H1 (cell line): Measurements from ENCODE around the gene SEMA3A. TPM values are rescaled to one million over a fixed set of nuclear protein-coding genes. Genes with fewer than 3 reads are reported as not detected.

Source experiments
- KDM5A ChIP-seq: fragments of 200-600 bp; IDR thresholded peaks from 2 replicates; pipeline ENCODE4 v1.7.1; 2012; ENCODE audit warnings: mild to moderate bottlenecking, low read length, inconsistent platforms, mixed read lengths
- MAX ChIP-seq: IDR thresholded peaks from 2 replicates; pipeline ENCODE4 v1.6.1; 2012; ENCODE audit warnings: inconsistent platforms
- NRF1 ChIP-seq: IDR thresholded peaks from 2 replicates; pipeline ENCODE4 v1.6.1; 2011; ENCODE audit warnings: mild to moderate bottlenecking, low read depth, low read length, improper control_type of control experiment
- POLR2AphosphoS5 ChIP-seq: IDR thresholded peaks from 2 replicates; pipeline ENCODE4 v1.6.1; 2011; ENCODE audit warnings: low read depth, low read length
- SIN3A ChIP-seq, 2 experiments: IDR thresholded peaks in 1 of 2; conservative IDR thresholded peaks in 1 of 2; 2 replicates each; pipeline ENCODE4 v1.6.1; 2011 to 2012; ENCODE audit warnings: low read length in 2 of 2, improper control_type of control experiment in 1 of 2, low read depth in 1 of 2, mild to moderate bottlenecking in 1 of 2
- SP4 ChIP-seq: IDR thresholded peaks from 2 replicates; pipeline ENCODE4 v1.6.1; 2012; ENCODE audit warnings: low read length, inconsistent platforms
- SRF ChIP-seq: IDR thresholded peaks from 2 replicates; pipeline ENCODE4 v1.6.1; 2011; ENCODE audit warnings: mild to moderate bottlenecking, low read depth, low read length, moderate library complexity
- TAF7 ChIP-seq: optimal IDR thresholded peaks from 2 replicates; pipeline ENCODE3; 2011; ENCODE audit warnings: low read depth, mild to moderate bottlenecking, inconsistent platforms, low read length, moderate library complexity, borderline replicate concordance
- polyA plus RNA-seq, 7 experiments: library from polyadenylated mRNA; depleted of rRNA in 3 of 7; stranded (reverse) in 5 of 7; unstranded in 2 of 7; fragments of >200 nt in 5 of 7; fragments of 200-250 nt in 2 of 7; gene quantifications; 1 replicate in 5 of 7; 2 replicates in 1 of 7; 4 replicates in 1 of 7; pipeline versions ENCODE4 v1.2.1 to v1.2.3, GENCODE V29; 2011 to 2013; ENCODE audit warnings: missing spikeins in 2 of 7, mixed read lengths in 2 of 7
- total RNA-seq: library from RNA; stranded (reverse); fragmentation: NEBNext Ultra II Directional; extraction: Animal tissue kit (Norgen Biotek cat#: 25700); gene quantifications from 2 replicates; pipeline ENCODE4 v1.2.1, GENCODE V29; 2021
- TF ChIP-seq, protein P1 (sequence below): fragments of 300-600 bp; sonication (generic); IDR thresholded peaks from 2 replicates; pipeline ENCODE4 v1.7.1; 2012; ENCODE audit warnings: low read length, moderate library complexity, mild to moderate bottlenecking, inconsistent platforms; ENCODE audit not compliant: insufficient replicate concordance

Gene SEMA3A
- total and polyA plus RNA-seq, 2 of the 8 experiments (the other 6 are each of a cell fraction or from before 2014, with no cell fraction given) = 8.1 to 45.9 TPM

DNA sequence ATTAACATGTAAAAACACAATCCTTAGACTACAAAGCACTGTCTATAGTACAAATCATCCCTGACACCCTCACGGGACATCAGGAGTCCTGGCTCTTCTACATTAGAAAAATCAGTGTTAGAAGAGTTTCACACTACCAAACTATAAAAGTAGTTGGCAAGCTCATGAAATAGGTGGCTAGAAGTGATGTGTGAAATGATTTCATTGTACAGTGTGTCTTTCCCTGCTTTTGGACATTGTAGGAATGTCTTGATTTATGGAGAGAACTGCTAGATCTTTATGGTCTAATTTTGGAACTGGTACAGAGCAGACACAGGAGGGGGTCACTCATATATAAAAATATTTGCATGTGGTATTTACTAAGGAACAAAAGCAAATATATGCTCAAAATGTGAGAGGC lies 33.2 kb downstream of the SEMA3A start (continued):
- TF ChIP-seq, protein P1, sequence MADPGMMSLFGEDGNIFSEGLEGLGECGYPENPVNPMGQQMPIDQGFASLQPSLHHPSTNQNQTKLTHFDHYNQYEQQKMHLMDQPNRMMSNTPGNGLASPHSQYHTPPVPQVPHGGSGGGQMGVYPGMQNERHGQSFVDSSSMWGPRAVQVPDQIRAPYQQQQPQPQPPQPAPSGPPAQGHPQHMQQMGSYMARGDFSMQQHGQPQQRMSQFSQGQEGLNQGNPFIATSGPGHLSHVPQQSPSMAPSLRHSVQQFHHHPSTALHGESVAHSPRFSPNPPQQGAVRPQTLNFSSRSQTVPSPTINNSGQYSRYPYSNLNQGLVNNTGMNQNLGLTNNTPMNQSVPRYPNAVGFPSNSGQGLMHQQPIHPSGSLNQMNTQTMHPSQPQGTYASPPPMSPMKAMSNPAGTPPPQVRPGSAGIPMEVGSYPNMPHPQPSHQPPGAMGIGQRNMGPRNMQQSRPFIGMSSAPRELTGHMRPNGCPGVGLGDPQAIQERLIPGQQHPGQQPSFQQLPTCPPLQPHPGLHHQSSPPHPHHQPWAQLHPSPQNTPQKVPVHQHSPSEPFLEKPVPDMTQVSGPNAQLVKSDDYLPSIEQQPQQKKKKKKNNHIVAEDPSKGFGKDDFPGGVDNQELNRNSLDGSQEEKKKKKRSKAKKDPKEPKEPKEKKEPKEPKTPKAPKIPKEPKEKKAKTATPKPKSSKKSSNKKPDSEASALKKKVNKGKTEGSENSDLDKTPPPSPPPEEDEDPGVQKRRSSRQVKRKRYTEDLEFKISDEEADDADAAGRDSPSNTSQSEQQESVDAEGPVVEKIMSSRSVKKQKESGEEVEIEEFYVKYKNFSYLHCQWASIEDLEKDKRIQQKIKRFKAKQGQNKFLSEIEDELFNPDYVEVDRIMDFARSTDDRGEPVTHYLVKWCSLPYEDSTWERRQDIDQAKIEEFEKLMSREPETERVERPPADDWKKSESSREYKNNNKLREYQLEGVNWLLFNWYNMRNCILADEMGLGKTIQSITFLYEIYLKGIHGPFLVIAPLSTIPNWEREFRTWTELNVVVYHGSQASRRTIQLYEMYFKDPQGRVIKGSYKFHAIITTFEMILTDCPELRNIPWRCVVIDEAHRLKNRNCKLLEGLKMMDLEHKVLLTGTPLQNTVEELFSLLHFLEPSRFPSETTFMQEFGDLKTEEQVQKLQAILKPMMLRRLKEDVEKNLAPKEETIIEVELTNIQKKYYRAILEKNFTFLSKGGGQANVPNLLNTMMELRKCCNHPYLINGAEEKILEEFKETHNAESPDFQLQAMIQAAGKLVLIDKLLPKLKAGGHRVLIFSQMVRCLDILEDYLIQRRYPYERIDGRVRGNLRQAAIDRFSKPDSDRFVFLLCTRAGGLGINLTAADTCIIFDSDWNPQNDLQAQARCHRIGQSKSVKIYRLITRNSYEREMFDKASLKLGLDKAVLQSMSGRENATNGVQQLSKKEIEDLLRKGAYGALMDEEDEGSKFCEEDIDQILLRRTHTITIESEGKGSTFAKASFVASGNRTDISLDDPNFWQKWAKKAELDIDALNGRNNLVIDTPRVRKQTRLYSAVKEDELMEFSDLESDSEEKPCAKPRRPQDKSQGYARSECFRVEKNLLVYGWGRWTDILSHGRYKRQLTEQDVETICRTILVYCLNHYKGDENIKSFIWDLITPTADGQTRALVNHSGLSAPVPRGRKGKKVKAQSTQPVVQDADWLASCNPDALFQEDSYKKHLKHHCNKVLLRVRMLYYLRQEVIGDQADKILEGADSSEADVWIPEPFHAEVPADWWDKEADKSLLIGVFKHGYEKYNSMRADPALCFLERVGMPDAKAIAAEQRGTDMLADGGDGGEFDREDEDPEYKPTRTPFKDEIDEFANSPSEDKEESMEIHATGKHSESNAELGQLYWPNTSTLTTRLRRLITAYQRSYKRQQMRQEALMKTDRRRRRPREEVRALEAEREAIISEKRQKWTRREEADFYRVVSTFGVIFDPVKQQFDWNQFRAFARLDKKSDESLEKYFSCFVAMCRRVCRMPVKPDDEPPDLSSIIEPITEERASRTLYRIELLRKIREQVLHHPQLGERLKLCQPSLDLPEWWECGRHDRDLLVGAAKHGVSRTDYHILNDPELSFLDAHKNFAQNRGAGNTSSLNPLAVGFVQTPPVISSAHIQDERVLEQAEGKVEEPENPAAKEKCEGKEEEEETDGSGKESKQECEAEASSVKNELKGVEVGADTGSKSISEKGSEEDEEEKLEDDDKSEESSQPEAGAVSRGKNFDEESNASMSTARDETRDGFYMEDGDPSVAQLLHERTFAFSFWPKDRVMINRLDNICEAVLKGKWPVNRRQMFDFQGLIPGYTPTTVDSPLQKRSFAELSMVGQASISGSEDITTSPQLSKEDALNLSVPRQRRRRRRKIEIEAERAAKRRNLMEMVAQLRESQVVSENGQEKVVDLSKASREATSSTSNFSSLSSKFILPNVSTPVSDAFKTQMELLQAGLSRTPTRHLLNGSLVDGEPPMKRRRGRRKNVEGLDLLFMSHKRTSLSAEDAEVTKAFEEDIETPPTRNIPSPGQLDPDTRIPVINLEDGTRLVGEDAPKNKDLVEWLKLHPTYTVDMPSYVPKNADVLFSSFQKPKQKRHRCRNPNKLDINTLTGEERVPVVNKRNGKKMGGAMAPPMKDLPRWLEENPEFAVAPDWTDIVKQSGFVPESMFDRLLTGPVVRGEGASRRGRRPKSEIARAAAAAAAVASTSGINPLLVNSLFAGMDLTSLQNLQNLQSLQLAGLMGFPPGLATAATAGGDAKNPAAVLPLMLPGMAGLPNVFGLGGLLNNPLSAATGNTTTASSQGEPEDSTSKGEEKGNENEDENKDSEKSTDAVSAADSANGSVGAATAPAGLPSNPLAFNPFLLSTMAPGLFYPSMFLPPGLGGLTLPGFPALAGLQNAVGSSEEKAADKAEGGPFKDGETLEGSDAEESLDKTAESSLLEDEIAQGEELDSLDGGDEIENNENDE = no peak
- TF ChIP-seq SRF (no peak), NRF1 (no peak), SIN3A (conservative IDR thresholded peaks at IDR 0.05 in 1 of 2, IDR thresholded peaks at IDR 0.05 in 1 of 2; ENCODE audit: low read depth in 1 of 2, low read length in 2 of 2) (no peak), MAX (no peak), POLR2AphosphoS5 (no peak), KDM5A (no peak), TAF7 (no peak), SP4 (no peak)
- TF ChIP-seq, all 59 proteins: peak for 0
